ENCODE results near the gene PRIM2. TPM values are rescaled to one million over a fixed set of nuclear protein-coding genes. Genes with fewer than 3 reads are reported as not detected.
"Not testable (repeated sequence)": the region's sequence is repeated elsewhere in the genome, so short reads cannot be mapped to it uniquely, and the experiment has no call there.

The PRIM2 gene
- total RNA-seq, 1 experiment from 2014 or later, result 44.0 TPM

GRCh38 chr6:57423468-57423867 lies 106.0 kb downstream of the PRIM2 start:
- Histone ChIP-seq H3K4me1 (ENCODE audit: control insufficient read depth in 1 of 2, insufficient read depth in 2 of 2, low read length in 2 of 2) (no peaks in the 10 kb centered on the region), H3K79me2 (ENCODE audit: insufficient read depth, low read length) (peaks cover 6% of the 10 kb centered on the region; the same call in 1 of the 2 replicates), H3K27ac (ENCODE audit: low read depth, low read length) (no peak overlapping the region), H3K9me3 (ENCODE audit: control insufficient read depth in 1 of 2, insufficient read depth in 1 of 2, low read depth in 1 of 2, low read length in 2 of 2) (no peaks in the 10 kb centered on the region), H2AFZ (ENCODE audit: low read depth, low read length, poor library complexity, severe bottlenecking) (no peak overlapping the region), H4K20me1 (ENCODE audit: insufficient read depth) (no peaks in the 10 kb centered on the region), H3K9ac (ENCODE audit: low read length) (no peak overlapping the region), H3K27me3 (ENCODE audit: insufficient read depth, low read length) (no peaks in the 10 kb centered on the region), H3K9me2 (ENCODE audit: insufficient read depth) (no peaks in the 10 kb centered on the region), H3K4me3 (replicated peaks in 1 of 2; ENCODE audit: low read depth in 1 of 2, low read length in 2 of 2) (no peak overlapping the region), H3K36me3 (ENCODE audit: control insufficient read depth in 1 of 2, insufficient read depth in 2 of 2, low read length in 2 of 2) (no peaks in the 10 kb centered on the region), H3K4me2 (ENCODE audit: low read length) (no peak overlapping the region)
- TF ChIP-seq YY1 (IDR thresholded peaks at IDR 0.05; ENCODE audit: extremely low read depth, insufficient replicate concordance, low read depth, low read length), result no peak
- no peak for TF ChIP-seq POLR2A (IDR thresholded peaks at IDR 0.05; ENCODE audit: borderline replicate concordance, extremely low read depth, insufficient read depth, insufficient read length)
- no peak for TF ChIP-seq EZH2phosphoT487 (IDR thresholded peaks at IDR 0.05; ENCODE audit: borderline replicate concordance)
- TF ChIP-seq, protein P1, sequence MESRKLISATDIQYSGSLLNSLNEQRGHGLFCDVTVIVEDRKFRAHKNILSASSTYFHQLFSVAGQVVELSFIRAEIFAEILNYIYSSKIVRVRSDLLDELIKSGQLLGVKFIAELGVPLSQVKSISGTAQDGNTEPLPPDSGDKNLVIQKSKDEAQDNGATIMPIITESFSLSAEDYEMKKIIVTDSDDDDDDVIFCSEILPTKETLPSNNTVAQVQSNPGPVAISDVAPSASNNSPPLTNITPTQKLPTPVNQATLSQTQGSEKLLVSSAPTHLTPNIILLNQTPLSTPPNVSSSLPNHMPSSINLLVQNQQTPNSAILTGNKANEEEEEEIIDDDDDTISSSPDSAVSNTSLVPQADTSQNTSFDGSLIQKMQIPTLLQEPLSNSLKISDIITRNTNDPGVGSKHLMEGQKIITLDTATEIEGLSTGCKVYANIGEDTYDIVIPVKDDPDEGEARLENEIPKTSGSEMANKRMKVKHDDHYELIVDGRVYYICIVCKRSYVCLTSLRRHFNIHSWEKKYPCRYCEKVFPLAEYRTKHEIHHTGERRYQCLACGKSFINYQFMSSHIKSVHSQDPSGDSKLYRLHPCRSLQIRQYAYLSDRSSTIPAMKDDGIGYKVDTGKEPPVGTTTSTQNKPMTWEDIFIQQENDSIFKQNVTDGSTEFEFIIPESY (IDR thresholded peaks at IDR 0.05; ENCODE audit: extremely low read depth, insufficient replicate concordance, low read length), result no peak
- TF ChIP-seq TCF7L2 (IDR thresholded peaks at IDR 0.05; ENCODE audit: borderline replicate concordance, extremely low read depth, insufficient read depth, insufficient read length), result no peak
- TF ChIP-seq CEBPB (IDR thresholded peaks at IDR 0.05; ENCODE audit: low read depth), result no peak
- TF ChIP-seq MAX (IDR thresholded peaks at IDR 0.05), result no peak
- TF ChIP-seq ATF3 (IDR thresholded peaks at IDR 0.05), result no peak
- TF ChIP-seq SIN3A (IDR thresholded peaks at IDR 0.05; ENCODE audit: low read depth), result no peak
- ATAC-seq (no peak), DNase-seq (ENCODE audit: low read depth, low spot score) (no peak)
- ChIA-PET CTCF (no interaction called here), RAD21 (ENCODE audit: low non-redundant PET in 1 of 2, low total read pairs in 2 of 2, uncharacterized antibody in 2 of 2, unreplicated experiment in 2 of 2) (no interaction called here), POLR2A (no interaction called here)
- no TSS peak for BruUV-seq (replicated peaks)
- intact Hi-C loops (cut with micrococcal nuclease), result no loop called here

- H3K9me3 ChIP-seq (ENCODE audit: control insufficient read depth in 1 of 2, insufficient read depth in 1 of 2, low read depth in 1 of 2, low read length in 2 of 2); H2AFZ ChIP-seq (ENCODE audit: low read depth, low read length, poor library complexity, severe bottlenecking); H3K79me2 ChIP-seq (ENCODE audit: insufficient read depth, low read length); CTCF ChIA-PET; H3K36me3 ChIP-seq (ENCODE audit: control insufficient read depth in 1 of 2, insufficient read depth in 2 of 2, low read length in 2 of 2); H3K9me2 ChIP-seq (ENCODE audit: insufficient read depth); POLR2A ChIA-PET; ATAC-seq; H3K27ac ChIP-seq (ENCODE audit: low read depth, low read length); intact Hi-C loops (cut with micrococcal nuclease); H3K4me3 ChIP-seq (replicated peaks in 1 of 2; ENCODE audit: low read depth in 1 of 2, low read length in 2 of 2); H3K4me2 ChIP-seq (ENCODE audit: low read length); H4K20me1 ChIP-seq (ENCODE audit: insufficient read depth); RAD21 ChIA-PET (ENCODE audit: low non-redundant PET in 1 of 2, low total read pairs in 2 of 2, uncharacterized antibody in 2 of 2, unreplicated experiment in 2 of 2); H3K27me3 ChIP-seq (ENCODE audit: insufficient read depth, low read length); H3K4me1 ChIP-seq (ENCODE audit: control insufficient read depth in 1 of 2, insufficient read depth in 2 of 2, low read length in 2 of 2); DNase-seq (ENCODE audit: low read depth, low spot score); BruUV-seq (replicated peaks); H3K9ac ChIP-seq (ENCODE audit: low read length): not testable (repeated sequence)
Observed at GRCh38 chr6:57431742-57432141, 114.3 kb downstream of the PRIM2 start.

All from HCT116 (cell line).